HL-60 (cell line): ENCODE results near the gene SAP25.

Experiments
- CTCF ChIP-seq: IDR thresholded peaks from one replicate; pipeline ENCODE4 v1.5.1; 2011; ENCODE audit warnings: low read length, control low read depth, inconsistent platforms; ENCODE audit not compliant: insufficient read depth
- GABPA ChIP-seq: IDR thresholded peaks from 2 replicates; pipeline ENCODE4 v1.6.1; 2012; ENCODE audit warnings: low read depth
- POLR2AphosphoS5 ChIP-seq: IDR thresholded peaks from 2 replicates; pipeline ENCODE4 v1.6.1; 2012; ENCODE audit warnings: low read depth

- no peak for TF ChIP-seq CTCF
- no peak for TF ChIP-seq GABPA
- no peak for TF ChIP-seq POLR2AphosphoS5
Measured at GRCh38 chr7:100604976-100605911, 31.5 kb upstream of the SAP25 start.
